Neural progenitor cell (in vitro differentiated cells): ENCODE results near the gene ACER3.
A peak's percentile ranks its signal among the peaks of the same experiment; 100 is the strongest.

Experiments
- CTCF ChIP-seq: fragments of 200-600 bp; sonication (generic); IDR thresholded peaks from 2 replicates; pipeline ENCODE4 v1.5.1; 2017; ENCODE audit warnings: antibody characterized with exemption, mild to moderate bottlenecking
- EZH2 ChIP-seq: fragments of 200-600 bp; sonication (generic); IDR thresholded peaks from 2 replicates; pipeline ENCODE4 v1.6.1; 2017; ENCODE audit warnings: antibody characterized with exemption, mild to moderate bottlenecking, moderate library complexity
- EZH2phosphoT487 ChIP-seq: fragments of 200-600 bp; sonication (generic); IDR thresholded peaks from 2 replicates; pipeline ENCODE4 v1.6.1; 2017; ENCODE audit warnings: antibody characterized with exemption

GRCh38 chr11:76918941-76919386 lies 58.2 kb downstream of the ACER3 start:
- TF ChIP-seq CTCF (peak; percentile 82), EZH2 (no peak), EZH2phosphoT487 (no peak)
